ENCODE data around the gene TMEM168. TPM values are rescaled to one million over a fixed set of nuclear protein-coding genes. Genes with fewer than 3 reads are reported as not detected.
"Not testable (repeated sequence)": the region's sequence is repeated elsewhere in the genome, so short reads cannot be mapped to it uniquely, and the experiment has no call there.

The TMEM168 gene
- 16.6 and 21.5 TPM in 2 replicates for total RNA-seq (2014; rRNA removed; shearing (Covaris generic))

DNA sequence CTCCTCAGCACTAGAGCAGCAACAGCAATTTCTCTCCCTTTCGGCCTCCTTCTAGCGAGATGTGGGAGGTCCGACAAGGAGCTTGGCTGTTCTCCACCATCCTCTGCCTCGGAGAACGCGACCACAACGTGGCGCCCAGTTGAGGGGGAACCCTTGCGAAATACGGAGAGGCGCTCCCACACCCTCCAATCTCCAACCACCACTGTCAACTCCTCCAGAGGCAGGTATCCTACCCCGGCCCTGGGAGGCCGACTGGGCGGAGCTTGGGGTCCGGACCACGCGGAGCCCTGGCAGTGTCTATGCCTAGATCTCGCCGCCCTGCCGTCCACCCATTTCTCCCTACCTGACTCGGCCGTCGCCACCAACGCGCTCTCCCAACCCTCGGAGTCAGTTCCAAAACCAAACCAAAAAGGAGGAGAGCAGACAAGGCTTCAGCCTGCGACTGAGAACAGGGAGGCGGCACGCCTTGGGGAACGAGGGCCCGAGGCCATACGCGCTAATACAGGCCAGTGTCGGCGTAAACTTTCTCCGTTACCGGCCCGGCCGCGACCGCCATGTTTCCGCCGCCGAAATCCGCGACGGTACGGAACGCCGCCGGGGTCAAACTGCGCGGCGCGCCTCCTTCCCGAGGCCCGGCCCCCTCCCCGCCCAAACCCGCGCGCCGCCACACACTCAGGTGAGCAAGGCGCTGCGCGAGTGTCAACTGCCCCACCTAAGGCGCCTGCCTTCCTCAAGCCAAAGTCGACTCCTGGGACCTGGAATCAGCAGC, at the start of gene TMEM168:
TSS of gene TMEM168 (minus strand) at position 577 of the 769 bp plus-strand sequence. CDS start 5,568 bp downstream, outside the sequence.
- H3K4me3 ChIP-seq, result peak within 1 kb of the TSS; percentile 87
- DNase-seq (ENCODE audit: low read depth in 1 of 2, low spot score in 2 of 2), result peak; percentile 76 to 89
- 0 out of 2 replicates have a peak, but pooled peaks cover 6% of the 10 kb centered on the region for H3K36me3 ChIP-seq
- H3K27me3 ChIP-seq (replicated peaks), result no peaks in the 10 kb centered on the region
- H3K9me3 ChIP-seq (replicated peaks), result no peaks in the 10 kb centered on the region
- H3K27ac ChIP-seq, result peak within 1 kb of the TSS; percentile 91
- H3K4me1 ChIP-seq (replicated peaks), result peaks cover 13% of the 10 kb centered on the region

DNA sequence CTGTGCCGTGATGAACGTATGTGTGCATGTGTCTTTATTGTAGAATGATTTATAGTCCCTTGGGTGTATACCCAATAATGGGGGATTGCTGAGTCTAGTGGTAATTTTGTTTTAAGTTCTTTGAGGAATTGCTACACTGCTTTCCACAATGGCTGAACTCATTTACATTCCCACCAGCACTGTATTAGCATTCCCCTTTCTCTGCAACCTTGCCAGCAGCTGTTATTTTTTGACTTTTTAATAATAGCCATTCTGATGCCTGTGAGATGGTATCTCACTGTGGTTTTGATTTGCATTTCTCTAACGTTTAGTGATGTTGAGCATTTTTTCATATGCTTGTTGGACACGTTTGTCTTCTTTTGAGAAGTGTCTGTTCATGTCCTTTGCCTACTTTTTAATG, 45.7 kb upstream of the TMEM168 start:
- H3K4me3 ChIP-seq; DNase-seq (ENCODE audit: low read depth in 1 of 2, low spot score in 2 of 2); H3K36me3 ChIP-seq; H3K9me3 ChIP-seq (replicated peaks); H3K4me1 ChIP-seq (replicated peaks); H3K27me3 ChIP-seq (replicated peaks); H3K27ac ChIP-seq: not testable (repeated sequence)

GRCh38 chr7:112833082-112833481, 42.9 kb upstream of the TMEM168 start:
- Histone ChIP-seq H3K27ac (no peak overlapping the region), H3K4me1 (replicated peaks) (no peaks in the 10 kb centered on the region), H3K36me3 (no peaks in the 10 kb centered on the region), H3K9me3 (replicated peaks) (no peaks in the 10 kb centered on the region), H3K27me3 (replicated peaks) (no peaks in the 10 kb centered on the region), H3K4me3 (no peak overlapping the region)
- no peak for DNase-seq (ENCODE audit: low read depth in 1 of 2, low spot score in 2 of 2)

DNA sequence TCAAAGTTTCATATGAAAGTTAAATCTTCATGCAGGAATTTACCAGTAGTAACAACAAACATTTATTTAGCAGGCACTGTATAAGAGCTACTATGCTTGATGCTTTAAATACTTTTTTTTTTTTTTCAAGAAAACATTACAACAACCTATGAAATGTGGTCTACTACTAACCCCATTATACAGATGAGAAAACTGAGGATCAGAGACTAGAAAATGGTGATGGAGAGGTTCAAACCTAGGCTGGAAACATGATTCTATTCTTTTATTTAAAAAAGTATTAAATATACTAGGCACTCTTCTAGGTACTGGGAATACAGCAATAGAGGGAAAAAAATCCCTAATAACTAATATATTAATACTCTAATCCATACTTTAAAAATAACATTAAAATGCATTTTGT, 40.6 kb upstream of the TMEM168 start:
- Histone ChIP-seq H3K4me1 (replicated peaks) (no peaks in the 10 kb centered on the region), H3K27me3 (replicated peaks) (no peaks in the 10 kb centered on the region), H3K9me3 (replicated peaks) (no peaks in the 10 kb centered on the region), H3K27ac (no peak overlapping the region), H3K36me3 (no peaks in the 10 kb centered on the region), H3K4me3 (no peak overlapping the region)
- no peak for DNase-seq (ENCODE audit: low read depth in 1 of 2, low spot score in 2 of 2)

DNA sequence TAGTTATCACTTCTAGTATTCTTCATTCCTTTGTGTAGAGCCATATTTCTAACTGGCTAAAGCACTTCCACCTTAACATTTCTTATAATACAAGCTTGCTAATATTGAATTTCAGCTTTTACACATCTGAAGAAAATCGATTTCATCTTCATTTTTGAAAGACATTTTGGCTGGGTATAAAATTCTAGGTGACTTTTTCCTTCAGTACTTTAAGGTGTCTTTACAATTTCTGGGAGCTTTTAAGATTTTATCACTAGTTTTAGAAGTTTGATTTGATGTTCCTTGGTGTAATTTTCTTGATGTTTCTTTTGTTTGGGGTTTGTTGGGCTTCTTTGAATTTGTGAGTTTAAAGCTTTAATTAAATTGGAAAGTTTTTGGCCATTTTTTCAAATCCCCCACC, 38.5 kb upstream of the TMEM168 start:
- Histone ChIP-seq H3K36me3 (no peaks in the 10 kb centered on the region), H3K27me3 (replicated peaks) (no peaks in the 10 kb centered on the region), H3K4me1 (replicated peaks) (no peaks in the 10 kb centered on the region), H3K9me3 (replicated peaks) (no peaks in the 10 kb centered on the region), H3K4me3 (no peak overlapping the region), H3K27ac (no peak overlapping the region)
- DNase-seq (ENCODE audit: low read depth in 1 of 2, low spot score in 2 of 2), result no peak

GRCh38 chr7:112821345-112821744, 31.2 kb upstream of the TMEM168 start:
- Histone ChIP-seq H3K27me3 (replicated peaks) (no peaks in the 10 kb centered on the region), H3K4me3 (no peak overlapping the region), H3K27ac (no peak overlapping the region), H3K9me3 (replicated peaks) (no peaks in the 10 kb centered on the region), H3K36me3 (no peaks in the 10 kb centered on the region), H3K4me1 (replicated peaks) (no peaks in the 10 kb centered on the region)
- DNase-seq (ENCODE audit: low read depth in 1 of 2, low spot score in 2 of 2), result no peak

- Histone ChIP-seq H3K27me3 (replicated peaks) (no peaks in the 10 kb centered on the region), H3K27ac (no peak overlapping the region), H3K4me1 (replicated peaks) (no peaks in the 10 kb centered on the region), H3K36me3 (no peaks in the 10 kb centered on the region), H3K4me3 (no peak overlapping the region), H3K9me3 (replicated peaks) (no peaks in the 10 kb centered on the region)
- no peak for DNase-seq (ENCODE audit: low read depth in 1 of 2, low spot score in 2 of 2)
Observed at GRCh38 chr7:112819536-112819935, 29.3 kb upstream of the TMEM168 start.

GRCh38 chr7:112806156-112806555, 16.0 kb upstream of the TMEM168 start:
- Histone ChIP-seq H3K36me3 (no peaks in the 10 kb centered on the region), H3K27ac (no peak overlapping the region), H3K27me3 (replicated peaks) (0 out of 2 replicates have a peak, but pooled peaks cover 3% of the 10 kb centered on the region), H3K4me3 (no peak overlapping the region), H3K9me3 (replicated peaks) (no peaks in the 10 kb centered on the region), H3K4me1 (replicated peaks) (no peaks in the 10 kb centered on the region)
- no peak for DNase-seq (ENCODE audit: low read depth in 1 of 2, low spot score in 2 of 2)

DNA sequence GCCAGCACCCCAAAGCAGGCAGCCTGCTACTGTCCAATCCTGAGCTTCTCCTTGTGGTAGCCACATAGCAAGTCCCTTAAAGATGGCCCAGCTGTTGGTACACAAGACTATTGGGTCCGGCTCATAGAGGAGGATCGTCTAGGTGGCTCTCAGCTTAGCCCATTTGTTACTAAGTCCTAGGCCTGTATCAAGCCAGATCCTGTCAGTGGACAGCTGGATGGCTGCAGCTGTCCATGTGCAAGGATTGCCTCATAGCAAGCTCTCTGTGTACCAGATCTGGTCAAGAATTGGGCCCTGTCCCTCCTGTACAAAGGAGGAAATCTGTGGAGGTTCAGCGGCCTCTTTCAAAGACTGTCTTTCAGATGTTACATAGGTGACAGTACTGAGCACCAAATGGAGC, 12.2 kb upstream of the TMEM168 start:
- no peak for DNase-seq (ENCODE audit: low read depth in 1 of 2, low spot score in 2 of 2)
- H3K36me3 ChIP-seq, result no peaks in the 10 kb centered on the region
- H3K9me3 ChIP-seq (replicated peaks), result no peaks in the 10 kb centered on the region

GRCh38 chr7:112800486-112800885, 10.3 kb upstream of the TMEM168 start:
- Histone ChIP-seq H3K4me3 (no peak overlapping the region), H3K4me1 (replicated peaks) (no peaks in the 10 kb centered on the region), H3K27ac (no peak overlapping the region), H3K9me3 (replicated peaks) (no peaks in the 10 kb centered on the region), H3K36me3 (no peaks in the 10 kb centered on the region), H3K27me3 (replicated peaks) (0 out of 2 replicates have a peak, but pooled peaks cover 2% of the 10 kb centered on the region)
- no peak for DNase-seq (ENCODE audit: low read depth in 1 of 2, low spot score in 2 of 2)

More for the DNA sequence above, 12.2 kb upstream of the TMEM168 start:
- Histone ChIP-seq H3K27ac (no peak overlapping the region), H3K27me3 (replicated peaks) (0 out of 2 replicates have a peak, but pooled peaks cover 3% of the 10 kb centered on the region), H3K4me3 (no peak overlapping the region), H3K4me1 (replicated peaks) (no peaks in the 10 kb centered on the region)

GRCh38 chr7:112799448-112800120, 9.4 kb upstream of the TMEM168 start:
- no peak for DNase-seq (ENCODE audit: low read depth in 1 of 2, low spot score in 2 of 2)
- Histone ChIP-seq H3K36me3 (no peaks in the 10 kb centered on the region), H3K4me1 (replicated peaks) (no peaks in the 10 kb centered on the region)

GRCh38 chr7:112798274-112799159, 8.3 kb upstream of the TMEM168 start:
- H3K4me3 ChIP-seq, result no peak overlapping the region

More at GRCh38 chr7:112799448-112800120, 9.4 kb upstream of the TMEM168 start:
- Histone ChIP-seq H3K27ac (no peak overlapping the region), H3K9me3 (replicated peaks) (no peaks in the 10 kb centered on the region), H3K4me3 (no peak overlapping the region), H3K27me3 (replicated peaks) (no peaks in the 10 kb centered on the region)

GRCh38 chr7:112796552-112796951, 6.4 kb upstream of the TMEM168 start:
- not testable (repeated sequence) for H3K36me3 ChIP-seq; H3K4me3 ChIP-seq; H3K4me1 ChIP-seq (replicated peaks); H3K27ac ChIP-seq; H3K27me3 ChIP-seq (replicated peaks); DNase-seq (ENCODE audit: low read depth in 1 of 2, low spot score in 2 of 2); H3K9me3 ChIP-seq (replicated peaks)

More at GRCh38 chr7:112798274-112799159, 8.3 kb upstream of the TMEM168 start:
- Histone ChIP-seq H3K27ac (no peak overlapping the region), H3K9me3 (replicated peaks) (no peaks in the 10 kb centered on the region), H3K27me3 (replicated peaks) (no peaks in the 10 kb centered on the region), H3K36me3 (no peaks in the 10 kb centered on the region), H3K4me1 (replicated peaks) (no peaks in the 10 kb centered on the region)
- DNase-seq (ENCODE audit: low read depth in 1 of 2, low spot score in 2 of 2), result no peak
